DOHH2 (cell line): ENCODE measurements around the gene FAM149B1.

Experiments
- CTCF ChIP-seq: fragments of 200-600 bp; sonication (generic); IDR thresholded peaks from one replicate; pipeline ENCODE4 v1.5.1; 2014; ENCODE audit warnings: antibody characterized with exemption, mild to moderate bottlenecking, low read depth, low read length; ENCODE audit not compliant: poor library complexity, severe bottlenecking
- EZH2phosphoT487 ChIP-seq: fragments of 200-600 bp; sonication (generic); IDR thresholded peaks from 2 replicates; pipeline ENCODE4 v1.6.1; 2017; ENCODE audit warnings: borderline replicate concordance, mild to moderate bottlenecking, antibody characterized with exemption, low read length, moderate library complexity, mixed read lengths

DNA sequence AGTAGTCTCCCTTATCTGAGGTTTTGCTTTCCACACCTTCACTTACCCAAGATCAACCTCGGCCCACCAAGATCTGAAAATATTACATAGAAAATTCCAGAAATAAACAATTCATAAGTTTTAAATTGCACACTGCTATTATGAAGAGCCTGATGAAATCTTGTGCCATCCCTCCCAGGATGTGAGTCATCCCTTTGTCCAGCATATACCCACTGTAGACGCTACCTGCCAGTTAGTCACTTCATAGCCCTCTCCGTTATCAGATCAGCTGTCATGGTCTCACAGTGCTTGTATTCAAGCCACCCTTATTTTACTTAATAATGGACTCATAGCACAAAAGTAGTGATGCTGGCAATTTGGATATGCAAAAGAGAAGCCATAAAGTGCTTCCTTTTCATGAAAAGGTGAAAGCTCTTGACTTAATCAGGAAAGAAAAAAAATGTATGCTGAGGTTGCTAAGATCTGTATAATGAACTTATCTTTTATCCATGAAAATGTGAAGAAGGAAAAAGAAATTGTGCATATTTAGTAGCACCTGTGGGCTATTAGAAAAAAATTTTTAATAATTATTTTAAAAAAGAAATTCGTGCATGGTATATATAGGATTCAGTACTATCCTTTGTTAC, 94.3 kb downstream of the FAM149B1 start:
- TF ChIP-seq CTCF (no peak), EZH2phosphoT487 (no peak)
